ENCODE results near the gene KBTBD13. TPM values are rescaled to one million over a fixed set of nuclear protein-coding genes. Genes with fewer than 3 reads are reported as not detected.

The KBTBD13 gene
- total RNA-seq, 1 donor = not detected

- no peak overlapping the region for H3K4me3 ChIP-seq (ENCODE audit: low read depth, low read length)
- DNase-seq (ENCODE audit: low read depth) = no peak
- TF ChIP-seq CTCF (IDR thresholded peaks at IDR 0.05; ENCODE audit: insufficient read depth, low read length) = no peak
These were observed 26.3 kb upstream of the KBTBD13 start for GRCh38 chr15:65050270-65050669.

GRCh38 chr15:65051266-65051665 lies 25.3 kb upstream of the KBTBD13 start:
- no peak for DNase-seq (ENCODE audit: low read depth)
- H3K4me3 ChIP-seq (ENCODE audit: low read depth, low read length) = no peak overlapping the region
- TF ChIP-seq CTCF (IDR thresholded peaks at IDR 0.05; ENCODE audit: insufficient read depth, low read length) = no peak

GRCh38 chr15:65052956-65053355 lies 23.6 kb upstream of the KBTBD13 start:
- no peak for TF ChIP-seq CTCF (IDR thresholded peaks at IDR 0.05; ENCODE audit: insufficient read depth, low read length)
- DNase-seq (ENCODE audit: low read depth) = no peak

GRCh38 chr15:65054333-65055200 lies 22.0 kb upstream of the KBTBD13 start:
- peak; percentile 71 for DNase-seq (ENCODE audit: low read depth)
- no peak overlapping the region for H3K4me3 ChIP-seq (ENCODE audit: low read depth, low read length)
- peak; percentile 98 for TF ChIP-seq CTCF (IDR thresholded peaks at IDR 0.05; ENCODE audit: insufficient read depth, low read length)

More at GRCh38 chr15:65052956-65053355, 23.6 kb upstream of the KBTBD13 start:
- H3K4me3 ChIP-seq (ENCODE audit: low read depth, low read length) = no peak overlapping the region

- peak; percentile 43 for DNase-seq (ENCODE audit: low read depth)
- no peak overlapping the region for H3K4me3 ChIP-seq (ENCODE audit: low read depth, low read length)
- TF ChIP-seq CTCF (IDR thresholded peaks at IDR 0.05; ENCODE audit: insufficient read depth, low read length) = no peak
These were observed 21.2 kb upstream of the KBTBD13 start for GRCh38 chr15:65055201-65055870.

- no peak for DNase-seq (ENCODE audit: low read depth)
- H3K4me3 ChIP-seq (ENCODE audit: low read depth, low read length) = no peak overlapping the region
- TF ChIP-seq CTCF (IDR thresholded peaks at IDR 0.05; ENCODE audit: insufficient read depth, low read length) = no peak
These were observed 20.4 kb upstream of the KBTBD13 start for GRCh38 chr15:65056106-65056505.

Data from fibroblast of the aortic adventitia (primary cell).